ENCODE results near the gene BCAN. TPM values are rescaled to one million over a fixed set of nuclear protein-coding genes. Genes with fewer than 3 reads are reported as not detected.

BCAN gene
- total RNA-seq, 4 donors from 2014 or later = 0.54 to 1.1 TPM; not detected in 2

GRCh38 chr1:156696755-156697154 lies 54.8 kb downstream of the BCAN start:
- 52 to 67% methylated on average over 8 of the region's 8 CpGs for WGBS, 2 donors
- Histone ChIP-seq H3K4me3 (replicated peaks in 1 of 3) (no peak overlapping the region), H3K9me3 (no peaks in the 10 kb centered on the region), H3K27ac (peak overlapping the region in 1 of 3 donors; percentile 39), H3K4me1 (peaks cover 34 to 43% of the 10 kb centered on the region in 2 donors), H3K36me3 (no peaks in the 10 kb centered on the region), H3K27me3 (no peaks in the 10 kb centered on the region)
- DNase-seq = peak; percentile 41 to 47
- TF ChIP-seq POLR2A (IDR thresholded peaks at IDR 0.05) (no peak), CTCF (IDR thresholded peaks at IDR 0.05) (no peak)
- intact Hi-C loops (cut with DNase I) = no loop called here

GRCh38 chr1:156697481-156697880 lies 55.6 kb downstream of the BCAN start:
- Histone ChIP-seq H3K27ac (peak overlapping the region in 2 of 3 donors; percentile 39 to 40), H3K27me3 (no peaks in the 10 kb centered on the region)
- intact Hi-C loops (cut with DNase I) = no loop called here

GRCh38 chr1:156698995-156699394 lies 57.1 kb downstream of the BCAN start:
- TF ChIP-seq CTCF (IDR thresholded peaks at IDR 0.05) = no peak
- no peak for TF ChIP-seq POLR2A (IDR thresholded peaks at IDR 0.05)
- intact Hi-C loops (cut with DNase I) = no loop called here
- Histone ChIP-seq H3K27ac (no peak overlapping the region), H3K4me1 (peaks cover 24 to 31% of the 10 kb centered on the region in 2 donors), H3K27me3 (no peaks in the 10 kb centered on the region), H3K4me3 (replicated peaks in 1 of 3) (no peak overlapping the region), H3K9me3 (no peaks in the 10 kb centered on the region), H3K36me3 (no peaks in the 10 kb centered on the region)
- DNase-seq = no peak
- WGBS, 2 donors = 64 to 77% methylated on average over 1 of the region's 1 CpG

More at GRCh38 chr1:156697481-156697880, 55.6 kb downstream of the BCAN start:
- Histone ChIP-seq H3K9me3 (no peaks in the 10 kb centered on the region), H3K36me3 (no peaks in the 10 kb centered on the region), H3K4me3 (replicated peaks in 1 of 3) (no peak overlapping the region), H3K4me1 (peaks cover 26 to 36% of the 10 kb centered on the region in 2 donors)
- WGBS, 2 donors = 40 to 44% methylated on average over 8 of the region's 8 CpGs
- TF ChIP-seq POLR2A (IDR thresholded peaks at IDR 0.05) (no peak), CTCF (IDR thresholded peaks at IDR 0.05) (no peak)
- peak; percentile 52 to 76 for DNase-seq

GRCh38 chr1:156700736-156701531 lies 59.0 kb downstream of the BCAN start:
- TF ChIP-seq POLR2A (IDR thresholded peaks at IDR 0.05) = no peak
- no peak for TF ChIP-seq CTCF (IDR thresholded peaks at IDR 0.05)
- intact Hi-C loops (cut with DNase I) = no loop called here

GRCh38 chr1:156703336-156703735 lies 61.4 kb downstream of the BCAN start:
- intact Hi-C loops (cut with DNase I) = no loop called here
- peaks cover 33 to 44% of the 10 kb centered on the region in 2 donors for H3K4me1 ChIP-seq
- WGBS, 2 donors = 38 to 39% methylated on average over 4 of the region's 4 CpGs
- no peaks in the 10 kb centered on the region for H3K27me3 ChIP-seq
- peak; percentile 63 to 71 for DNase-seq
- H3K9me3 ChIP-seq = no peaks in the 10 kb centered on the region
- H3K36me3 ChIP-seq = no peaks in the 10 kb centered on the region
- no peak overlapping the region for H3K4me3 ChIP-seq (replicated peaks in 1 of 3)
- TF ChIP-seq CTCF (IDR thresholded peaks at IDR 0.05) (no peak), POLR2A (IDR thresholded peaks at IDR 0.05) (no peak)
- peak overlapping the region in 1 of 3 donors; percentile 43 for H3K27ac ChIP-seq

More at GRCh38 chr1:156700736-156701531, 59.0 kb downstream of the BCAN start:
- no peak for DNase-seq
- no peak overlapping the region for H3K4me3 ChIP-seq (replicated peaks in 1 of 3)
- no peaks in the 10 kb centered on the region for H3K9me3 ChIP-seq
- H3K36me3 ChIP-seq = no peaks in the 10 kb centered on the region
- H3K27me3 ChIP-seq = no peaks in the 10 kb centered on the region
- 83% methylated on average over 8 of the region's 8 CpGs for WGBS, 2 donors
- no peak overlapping the region for H3K27ac ChIP-seq
- H3K4me1 ChIP-seq = peaks cover 43 to 48% of the 10 kb centered on the region in 2 donors
